PC-9 (cell line): ENCODE data around the gene CTSD. TPM values are rescaled to one million over a fixed set of nuclear protein-coding genes. Genes with fewer than 3 reads are reported as not detected.

Experiments
- BruUV-seq: library from RNA; stranded (reverse); fragments of 400-500 nt; replicated peaks from 2 replicates; lab custom pipeline; 2021; lab: Mats Ljungman, UMichigan
- CTCF ChIA-PET: fragments of 300-600 bp; sonication (Branson Sonifier 250); formaldehyde crosslinking; loops from one replicate; lab custom pipeline; 2022; ENCODE audit warnings: antibody characterized with exemption; lab: Charles Lee
- POLR2A ChIA-PET: fragments of 300-600 bp; sonication (Branson Sonifier 250); formaldehyde crosslinking; loops from one replicate; lab custom pipeline; 2022; ENCODE audit warnings: antibody characterized with exemption; ENCODE audit not compliant: unreplicated experiment; lab: Charles Lee
- DNase-seq, 2 experiments: peaks; one replicate each; pipeline versions ENCODE4 v3.0.0 to v3.0.0-alpha.2; 2015 to 2022; ENCODE audit warnings: mixed read lengths in 1 of 2
- H2AFZ ChIP-seq: fragments of 200-600 bp; sonication (generic); 2 replicates; pipeline ENCODE4 v1.8.1; 2017; ENCODE audit warnings: antibody characterized with exemption
- H3F3A ChIP-seq: fragments of 200-600 bp; sonication (generic); 2 replicates; pipeline ENCODE4 v1.8.1; 2017; ENCODE audit warnings: antibody characterized with exemption, mild to moderate bottlenecking, low read depth; ENCODE audit not compliant: insufficient read depth
- H3K27ac ChIP-seq: fragments of 200-600 bp; sonication (generic); 2 replicates; pipeline ENCODE4 v1.6.1; 2016; ENCODE audit warnings: mixed run types
- H3K27me3 ChIP-seq: fragments of 200-600 bp; sonication (generic); 2 replicates; pipeline ENCODE4 v1.6.1; 2016; ENCODE audit warnings: low read depth, mixed run types; ENCODE audit not compliant: insufficient read depth
- H3K36me3 ChIP-seq: fragments of 200-600 bp; sonication (generic); 2 replicates; pipeline ENCODE4 v1.6.1; 2016; ENCODE audit warnings: low read depth, mixed run types
- H3K4me1 ChIP-seq: fragments of 200-600 bp; sonication (generic); replicated peaks from 2 replicates; pipeline ENCODE4 v1.6.1; 2016; ENCODE audit warnings: mixed run types; ENCODE audit not compliant: insufficient read depth
- H3K4me2 ChIP-seq: fragments of 200-600 bp; sonication (generic); 2 replicates; pipeline ENCODE4 v1.6.1; 2017; ENCODE audit warnings: mixed run types
- H3K4me3 ChIP-seq: fragments of 200-600 bp; sonication (generic); 2 replicates; pipeline ENCODE4 v1.6.1; 2016; ENCODE audit warnings: mixed run types
- H3K79me2 ChIP-seq: fragments of 200-600 bp; sonication (generic); 2 replicates; pipeline ENCODE4 v1.6.1; 2017; ENCODE audit warnings: low read depth, mixed run types
- H3K9me2 ChIP-seq: fragments of 200-600 bp; sonication (generic); 2 replicates; pipeline ENCODE4 v1.8.1; 2017; ENCODE audit warnings: mild to moderate bottlenecking; ENCODE audit not compliant: insufficient read depth
- H3K9me3 ChIP-seq: fragments of 200-600 bp; sonication (generic); 2 replicates; pipeline ENCODE4 v1.8.1; 2016; ENCODE audit warnings: low read depth; ENCODE audit not compliant: insufficient read depth
- H4K20me1 ChIP-seq: fragments of 200-600 bp; sonication (generic); 2 replicates; pipeline ENCODE4 v1.8.1; 2017; ENCODE audit not compliant: insufficient read depth
- CTCF ChIP-seq: fragments of 200-600 bp; sonication (generic); conservative IDR thresholded peaks from 2 replicates; pipeline ENCODE4 v1.6.1; 2017; ENCODE audit warnings: mixed run types, antibody characterized with exemption, mild to moderate bottlenecking, moderate library complexity
- EZH2 ChIP-seq: fragments of 200-600 bp; sonication (generic); IDR thresholded peaks from 2 replicates; pipeline ENCODE4 v1.8.0; 2017; ENCODE audit warnings: antibody characterized with exemption, low read depth
- intact Hi-C: fragments of 100-400 bp; cut with micrococcal nuclease; formaldehyde crosslinking; loops from one replicate; pipeline ENCODE4 v1.10.0; 2022; ENCODE audit not compliant: unreplicated experiment
- total RNA-seq: library from RNA; stranded (reverse); gene quantifications from 2 replicates; pipeline ENCODE4 v1.2.3, GENCODE V29; 2021

The CTSD gene
- total RNA-seq, 1 experiment from 2014 or later: 735 TPM

GRCh38 chr11:1755692-1756561 is 7.8 kb downstream of the CTSD start:
- no peaks in the 10 kb centered on the region for H3K9me2 ChIP-seq
- no peaks in the 10 kb centered on the region for H3K9me3 ChIP-seq
- no peak overlapping the region for H2AFZ ChIP-seq
- H3K79me2 ChIP-seq: peaks cover 20% of the 10 kb centered on the region
- intact Hi-C loops: no loop called here
- no peaks in the 10 kb centered on the region for H4K20me1 ChIP-seq
- no peak for DNase-seq
- H3K4me1 ChIP-seq: peaks cover 12% of the 10 kb centered on the region
- H3K4me3 ChIP-seq: no peak overlapping the region
- POLR2A ChIA-PET: no interaction called here
- H3K27me3 ChIP-seq: no peaks in the 10 kb centered on the region
- CTCF ChIA-PET: no interaction called here
- no TSS peak for BruUV-seq
- no peaks in the 10 kb centered on the region; the same call in 1 of the 2 replicates for H3F3A ChIP-seq
- TF ChIP-seq EZH2: no peak
- TF ChIP-seq CTCF: no peak
- H3K4me2 ChIP-seq: no peak overlapping the region
- 0 out of 2 replicates have a peak, but pooled peaks cover 9% of the 10 kb centered on the region for H3K36me3 ChIP-seq
- no peak overlapping the region for H3K27ac ChIP-seq

GRCh38 chr11:1755344-1755691 is 8.4 kb downstream of the CTSD start:
- Histone ChIP-seq H3K9me3 (no peaks in the 10 kb centered on the region), H3K27ac (no peak overlapping the region), H3K4me1 (peaks cover 6% of the 10 kb centered on the region), H3K4me2 (no peak overlapping the region), H3K4me3 (no peak overlapping the region), H3K36me3 (0 out of 2 replicates have a peak, but pooled peaks cover 9% of the 10 kb centered on the region), H2AFZ (no peak overlapping the region), H3F3A (no peaks in the 10 kb centered on the region; the same call in 1 of the 2 replicates), H3K9me2 (no peaks in the 10 kb centered on the region), H3K79me2 (peaks cover 14% of the 10 kb centered on the region), H3K27me3 (no peaks in the 10 kb centered on the region), H4K20me1 (no peaks in the 10 kb centered on the region)
- TF ChIP-seq CTCF (no peak), EZH2 (no peak)
- ChIA-PET POLR2A (no interaction called here), CTCF (no interaction called here)
- no peak for DNase-seq
- intact Hi-C loops: no loop called here
- no TSS peak for BruUV-seq

GRCh38 chr11:1754376-1755150 is 9.2 kb downstream of the CTSD start:
- CTCF ChIA-PET: no interaction called here
- intact Hi-C loops: no loop called here
- no TSS peak for BruUV-seq

More at GRCh38 chr11:1754376-1755150, 9.2 kb downstream of the CTSD start:
- no peak overlapping the region for H3K27ac ChIP-seq
- no peaks in the 10 kb centered on the region for H3K9me2 ChIP-seq
- H3K4me1 ChIP-seq: no peaks in the 10 kb centered on the region
- TF ChIP-seq EZH2: no peak
- TF ChIP-seq CTCF: no peak
- no peaks in the 10 kb centered on the region for H4K20me1 ChIP-seq
- peaks cover 6% of the 10 kb centered on the region for H3K79me2 ChIP-seq
- no peaks in the 10 kb centered on the region; the same call in 1 of the 2 replicates for H3F3A ChIP-seq
- H3K36me3 ChIP-seq: 0 out of 2 replicates have a peak, but pooled peaks cover 4% of the 10 kb centered on the region
- no peak for DNase-seq
- no peak overlapping the region for H3K4me2 ChIP-seq
- H3K4me3 ChIP-seq: no peak overlapping the region
- no peaks in the 10 kb centered on the region for H3K27me3 ChIP-seq
- POLR2A ChIA-PET: no interaction called here
- H2AFZ ChIP-seq: no peak overlapping the region
- no peaks in the 10 kb centered on the region for H3K9me3 ChIP-seq
